ENCODE results near the gene BRD9. TPM values are rescaled to one million over a fixed set of nuclear protein-coding genes. Genes with fewer than 3 reads are reported as not detected.
"Not testable (repeated sequence)": the region's sequence is repeated elsewhere in the genome, so short reads cannot be mapped to it uniquely, and the experiment has no call there.

Gene BRD9
- polyA plus RNA-seq, 3 donors: 15.6 to 27.6 (median 24.3) TPM

GRCh38 chr5:926417-927171 is 34.0 kb upstream of the BRD9 start:
- H3K27ac ChIP-seq (ENCODE audit: low read depth, low read length): no peak overlapping the region
- WGBS, 3 donors: 5 to 6% (median 6%) methylated on average over 58 to 65 of the region's 65 CpGs

DNA sequence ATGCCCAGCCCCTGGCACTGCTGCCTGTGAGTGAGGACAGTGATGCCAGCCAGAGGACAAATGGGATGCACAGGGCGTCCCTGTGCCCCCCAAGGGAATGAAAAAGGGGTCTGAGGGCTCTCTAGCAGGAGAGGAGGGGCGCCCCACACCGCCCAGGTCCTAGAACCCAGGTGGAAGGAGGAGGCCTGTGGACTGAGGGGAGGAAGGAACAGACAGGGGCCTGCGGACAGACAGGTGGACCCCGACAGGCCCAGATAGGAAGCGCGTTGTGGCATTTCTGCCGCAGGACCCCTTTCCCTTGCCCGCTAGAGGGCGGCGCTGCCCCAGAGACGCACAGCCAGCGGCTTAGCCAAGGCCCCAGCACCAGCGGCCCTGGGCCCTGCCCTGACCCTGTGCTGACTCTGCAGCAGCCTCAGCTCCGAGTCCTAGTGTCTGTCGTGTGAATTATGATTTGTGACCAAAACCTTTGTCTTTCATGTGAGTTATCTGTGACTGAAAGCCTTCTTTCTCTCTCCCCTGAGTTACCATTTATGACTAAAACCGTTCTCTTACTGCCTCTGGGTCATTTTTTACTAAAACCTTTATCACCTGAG is 30.8 kb upstream of the BRD9 start:
- WGBS, 3 donors: 20 to 27% (median 23%) methylated on average over 17 of the region's 17 CpGs

DNA sequence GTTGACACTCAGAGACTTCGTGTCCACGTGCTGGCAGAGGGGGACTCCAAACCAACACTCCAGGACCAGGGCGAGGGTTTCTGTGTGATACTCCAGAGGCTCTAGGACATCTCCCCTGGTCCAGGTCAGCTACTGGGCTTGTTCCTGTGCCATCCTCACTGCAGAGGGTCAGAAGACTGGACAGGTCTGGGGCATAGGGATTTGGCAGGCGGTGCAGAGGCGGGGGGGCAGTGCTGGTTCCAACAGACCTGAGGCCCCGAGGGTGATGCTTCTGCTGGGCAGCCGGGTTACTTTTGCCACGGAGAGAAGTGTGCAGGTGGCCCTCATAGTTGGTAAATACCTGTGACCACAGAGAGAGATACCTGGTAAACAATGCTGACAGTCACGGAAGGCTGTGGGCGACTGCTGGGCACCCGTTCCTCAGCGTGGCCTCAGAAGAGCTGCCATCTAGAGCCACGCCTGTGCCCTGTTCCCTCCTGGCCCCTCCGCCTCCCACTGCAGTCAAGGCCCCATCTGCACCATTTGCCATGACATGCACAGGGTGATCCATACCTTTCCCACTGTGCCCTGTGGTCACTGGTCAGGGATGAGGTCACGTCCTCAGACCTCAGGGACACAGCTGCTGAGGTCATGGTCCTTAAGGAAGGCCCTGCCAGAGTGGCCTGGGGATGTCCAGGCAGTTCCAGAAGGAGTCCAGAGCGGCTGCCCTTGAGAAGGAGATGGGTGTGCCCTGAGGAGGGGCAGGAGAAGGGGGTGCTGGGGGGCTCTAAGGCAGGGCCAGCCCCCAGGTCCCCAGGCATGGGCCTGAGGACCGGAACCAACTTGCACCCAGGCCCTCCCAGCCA is 30.1 kb upstream of the BRD9 start:
- 87 to 95% (median 93%) methylated on average over 16 to 17 of the region's 17 CpGs for WGBS, 3 donors
- no peak overlapping the region for H3K27ac ChIP-seq (ENCODE audit: low read depth, low read length)

More for the DNA sequence above, 30.8 kb upstream of the BRD9 start:
- H3K27ac ChIP-seq (ENCODE audit: low read depth, low read length): no peak overlapping the region

DNA sequence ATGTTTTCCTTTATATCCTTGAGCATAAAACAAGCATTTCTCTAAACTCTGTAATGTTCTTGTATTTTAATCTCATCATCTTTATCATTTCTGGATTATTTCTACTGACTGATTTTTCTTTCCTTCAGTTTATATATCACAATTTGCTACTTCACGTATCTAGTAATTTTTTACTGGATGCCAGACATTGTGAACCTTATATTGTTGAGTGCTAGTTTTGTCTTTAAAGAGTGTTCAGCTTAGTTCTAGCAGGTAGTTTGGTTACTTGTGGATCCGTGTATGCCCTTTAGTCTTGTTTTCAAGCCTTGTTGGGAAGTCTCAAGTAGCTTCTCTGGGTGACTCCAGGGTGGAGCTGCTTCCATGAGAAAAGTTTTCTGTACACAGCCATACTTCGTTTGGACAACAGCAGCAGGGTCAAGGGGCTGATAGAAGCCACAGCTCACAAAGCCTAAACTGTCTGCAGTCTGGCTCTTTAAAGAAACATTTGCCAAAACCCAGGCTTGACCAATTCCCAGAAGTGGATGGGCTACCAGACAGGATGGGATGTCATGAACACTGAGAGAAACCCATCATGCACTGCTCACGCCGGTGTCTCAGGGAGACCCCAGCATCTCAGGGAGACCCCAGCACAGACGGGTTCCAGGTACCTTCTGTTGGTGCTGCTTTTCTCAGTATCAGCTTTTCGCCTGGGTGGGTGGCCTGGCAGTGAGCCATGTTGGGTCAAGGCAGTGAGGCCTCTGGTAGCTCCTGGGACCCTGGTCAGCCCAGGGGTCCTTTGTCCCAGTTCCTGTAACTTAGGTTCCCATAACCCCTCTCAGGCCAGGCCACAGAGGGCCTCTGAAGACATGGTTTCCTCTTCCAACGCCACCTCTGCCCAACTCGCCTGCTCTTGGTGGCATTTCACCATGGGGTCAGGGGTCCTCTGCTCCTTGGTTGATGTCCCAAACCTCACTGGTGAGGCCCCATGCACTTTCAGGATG is 29.1 kb upstream of the BRD9 start:
- WGBS, 3 donors: 91 to 95% (median 93%) methylated on average over 9 of the region's 9 CpGs
- no peak overlapping the region for H3K27ac ChIP-seq (ENCODE audit: low read depth, low read length)

DNA sequence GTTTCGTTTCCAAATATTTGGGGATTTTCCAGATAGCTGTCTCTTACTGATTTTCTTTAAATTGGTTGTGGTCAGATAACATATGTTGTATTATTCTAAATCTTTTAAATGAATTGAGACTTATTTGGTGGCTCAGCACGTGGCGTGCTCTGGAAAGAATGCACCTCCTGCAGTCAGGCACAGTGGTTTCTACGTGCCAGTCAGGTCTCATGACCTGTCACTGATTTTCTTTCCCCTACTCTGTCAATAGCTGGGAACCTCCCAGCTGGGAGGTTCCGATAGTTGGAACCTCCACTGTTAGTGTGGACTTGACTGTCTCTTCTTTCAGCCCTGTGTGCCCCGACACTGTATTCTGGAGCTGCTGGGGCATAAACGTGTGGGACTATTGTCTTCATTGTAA is 27.7 kb upstream of the BRD9 start:
- WGBS, 3 donors: 62 to 94% (median 94%) methylated on average over 7 of the region's 7 CpGs
- H3K27ac ChIP-seq (ENCODE audit: low read depth, low read length): no peak overlapping the region

DNA sequence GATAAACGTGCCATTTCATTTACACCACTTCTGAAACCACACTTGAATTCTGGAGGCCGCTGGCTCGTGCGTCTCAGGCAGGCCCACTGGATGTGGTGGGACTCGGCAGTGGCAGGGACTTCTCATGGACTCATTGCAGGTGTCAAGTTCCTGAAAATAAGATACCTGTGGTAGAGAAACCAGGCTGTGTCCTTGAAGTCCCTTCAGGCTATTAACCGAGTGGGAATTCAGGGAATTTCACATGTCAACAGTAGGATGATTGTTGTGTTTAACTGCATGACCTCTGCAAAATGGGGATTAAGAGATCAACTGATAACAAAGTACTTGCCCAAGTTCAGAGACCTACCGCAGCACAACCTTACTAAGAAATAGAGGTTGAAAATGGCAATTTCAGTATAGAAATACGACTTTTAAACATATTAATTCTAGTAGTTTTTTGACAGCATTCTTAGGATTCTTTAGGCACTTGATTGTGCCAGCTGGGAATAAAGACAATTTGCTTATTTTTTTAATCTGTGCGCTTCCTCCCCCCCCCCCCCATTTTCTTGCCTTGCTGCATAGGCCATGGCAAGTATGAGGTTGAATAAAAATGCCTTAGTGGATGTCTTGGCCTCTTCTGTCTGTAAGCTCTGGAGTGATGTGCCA is 26.9 kb upstream of the BRD9 start:
- H3K27ac ChIP-seq (ENCODE audit: low read depth, low read length): no peak overlapping the region
- WGBS, 3 donors: 72 to 93% (median 93%) methylated on average over 9 of the region's 9 CpGs

DNA sequence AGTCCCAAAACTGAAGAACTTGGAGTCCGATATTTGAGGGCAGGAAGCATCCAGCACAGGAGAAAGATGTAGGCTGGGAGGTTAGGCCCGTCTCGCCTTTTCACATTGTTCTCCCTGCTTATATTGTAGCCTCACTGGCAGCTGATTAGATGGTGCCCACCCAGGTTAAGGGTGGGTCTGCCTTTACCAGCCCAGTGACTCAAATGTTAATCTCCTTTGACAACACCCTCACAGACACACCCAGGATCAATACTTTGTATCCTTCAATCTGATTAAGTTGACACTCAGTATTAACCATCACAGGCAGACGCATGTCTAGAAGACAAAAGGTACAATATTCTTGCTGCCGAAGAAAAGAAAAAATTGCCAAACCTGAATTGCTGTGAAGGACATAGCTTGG is 26.1 kb upstream of the BRD9 start:
- not testable (repeated sequence) for H3K27ac ChIP-seq (ENCODE audit: low read depth, low read length)
- 96% methylated on average over 5 of the region's 5 CpGs for WGBS, 3 donors

- no peak overlapping the region for H3K27ac ChIP-seq (ENCODE audit: low read depth, low read length)
- 40 to 93% (median 78%) methylated on average over 14 of the region's 14 CpGs for WGBS, 3 donors
These were observed 24.1 kb upstream of the BRD9 start for GRCh38 chr5:916441-917293.

GRCh38 chr5:915946-916345 is 23.3 kb upstream of the BRD9 start:
- no peak overlapping the region for H3K27ac ChIP-seq (ENCODE audit: low read depth, low read length)
- 81 to 97% (median 96%) methylated on average over 12 of the region's 12 CpGs for WGBS, 3 donors

DNA sequence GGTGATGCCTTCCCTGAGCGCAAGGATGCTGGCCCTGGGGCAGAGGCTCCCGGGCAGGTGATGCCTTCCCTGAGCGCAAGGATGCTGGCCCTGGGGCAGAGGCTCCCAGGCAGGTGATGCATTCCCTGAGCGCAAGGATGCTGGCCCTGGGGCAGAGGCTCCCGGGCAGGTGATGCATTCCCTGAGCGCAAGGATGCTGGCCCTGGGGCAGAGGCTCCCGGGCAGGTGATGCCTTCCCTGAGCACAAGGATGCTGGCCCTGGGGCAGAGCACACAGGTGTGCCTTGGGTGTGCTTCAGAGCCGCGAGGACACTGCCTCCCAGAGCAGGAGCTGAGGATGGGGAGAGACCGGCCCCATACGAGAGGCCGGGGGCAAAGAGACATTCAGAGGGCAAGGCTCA is 22.7 kb upstream of the BRD9 start:
- H3K27ac ChIP-seq (ENCODE audit: low read depth, low read length): not testable (repeated sequence)
- 96 to 97% (median 97%) methylated on average over 12 of the region's 12 CpGs for WGBS, 3 donors

DNA sequence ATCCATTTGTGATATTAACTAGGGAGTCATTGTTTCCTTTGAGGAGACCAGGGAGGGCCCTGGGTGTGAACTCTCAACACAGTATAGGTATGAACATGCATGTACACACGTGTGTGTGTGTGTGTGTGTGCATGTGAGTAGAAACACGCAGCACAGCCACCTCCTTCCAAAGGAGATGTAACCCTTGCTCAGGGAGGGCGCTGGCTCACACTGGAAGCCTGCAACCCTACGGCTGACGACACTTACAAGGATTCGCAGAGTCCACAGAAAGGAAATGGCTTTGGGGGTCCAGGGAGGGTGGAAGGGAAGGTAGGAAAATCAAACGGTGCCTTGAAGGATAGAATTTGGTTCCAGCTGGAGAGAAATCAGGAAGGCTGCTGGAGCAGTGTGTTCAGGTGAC is 22.0 kb upstream of the BRD9 start:
- WGBS, 3 donors: 88 to 90% (median 89%) methylated on average over 7 of the region's 7 CpGs
- no peak overlapping the region for H3K27ac ChIP-seq (ENCODE audit: low read depth, low read length)

DNA sequence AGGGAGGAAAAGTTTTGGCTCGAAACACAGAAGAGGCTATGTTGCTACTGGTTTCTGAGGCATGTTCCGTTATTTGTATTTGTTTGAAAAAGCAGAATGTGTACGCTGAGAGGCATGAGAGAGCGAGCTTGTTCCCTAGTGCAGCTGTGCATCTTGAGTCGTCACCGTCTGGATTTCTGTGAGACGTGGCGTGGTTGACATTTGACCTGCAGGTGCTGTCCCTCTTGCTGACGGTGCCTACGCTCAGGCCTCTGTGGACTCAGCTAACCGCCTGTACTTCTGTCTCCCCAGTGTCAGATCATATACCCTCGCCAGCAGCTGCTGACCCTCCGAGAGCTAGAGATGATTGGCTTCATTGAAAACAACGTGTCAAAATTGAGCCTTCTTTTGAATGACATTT is 21.6 kb upstream of the BRD9 start:
- H3K27ac ChIP-seq (ENCODE audit: low read depth, low read length): no peak overlapping the region
- 86 to 96% (median 92%) methylated on average over 14 of the region's 14 CpGs for WGBS, 3 donors

GRCh38 chr5:912280-913091 is 19.9 kb upstream of the BRD9 start:
- WGBS, 3 donors: 92 to 94% (median 93%) methylated on average over 44 of the region's 44 CpGs
- no peak overlapping the region for H3K27ac ChIP-seq (ENCODE audit: low read depth, low read length)

- no peak overlapping the region for H3K27ac ChIP-seq (ENCODE audit: low read depth, low read length)
- 74 to 89% (median 78%) methylated on average over 11 of the region's 11 CpGs for WGBS, 3 donors
These were observed 19.0 kb upstream of the BRD9 start for GRCh38 chr5:911601-912000.

- H3K27ac ChIP-seq (ENCODE audit: low read depth, low read length): no peak overlapping the region
- 96 to 100% (median 96%) methylated on average over 7 of the region's 7 CpGs for WGBS, 3 donors
These were observed 18.2 kb upstream of the BRD9 start for GRCh38 chr5:910769-911160.

Measured in adipose tissue (tissue), 3 donors.